HL-60/S4 (cell line): Measurements from ENCODE around the gene NXPH4.

Experiments
- in situ Hi-C: fragments of 300-500 bp; cut with MboI; formaldehyde crosslinking; loops from 2 replicates; pipeline ENCODE4 v1.14.3; 2022; ENCODE audit warnings: low sequenced_read_pairs

The NXPH4 gene

DNA sequence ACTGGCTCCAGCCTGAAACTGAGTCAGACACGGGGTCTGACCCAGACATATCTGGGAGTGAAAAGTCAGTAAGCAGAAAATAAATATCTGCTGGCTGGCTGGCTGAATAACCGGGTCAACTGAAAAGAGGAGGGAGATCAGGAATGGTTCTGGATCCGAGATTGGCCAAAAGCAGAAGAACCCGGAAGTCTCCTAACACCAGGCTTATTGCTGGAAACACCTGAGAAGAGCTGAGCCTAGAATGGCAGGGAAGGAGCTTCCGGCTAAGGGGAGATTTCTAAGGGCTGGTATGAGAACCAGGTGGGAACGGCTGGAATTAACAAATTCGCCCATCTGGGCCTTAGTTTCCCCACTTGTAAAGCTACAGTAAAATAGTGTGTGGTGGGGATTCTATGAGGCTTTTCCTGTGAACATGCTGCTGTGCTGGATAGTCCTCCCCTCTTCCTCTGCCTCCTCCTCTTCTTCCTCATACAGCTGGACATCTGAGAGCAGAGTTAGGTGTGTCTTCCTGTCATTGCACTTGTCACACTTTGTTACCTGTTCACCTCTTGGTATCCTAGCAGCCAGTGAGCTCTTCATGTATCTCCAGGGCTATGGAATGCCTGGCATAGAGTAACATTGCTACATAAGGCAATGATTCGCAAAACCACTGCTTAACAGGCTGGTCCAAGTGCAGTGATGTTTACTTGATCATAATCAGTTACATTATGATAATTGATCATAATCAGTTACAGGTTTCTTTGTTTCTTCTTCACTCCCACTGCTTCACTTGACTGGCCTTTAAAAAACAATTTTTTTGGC, 10.9 kb downstream of the NXPH4 start:
- in situ Hi-C loops, result no loop called here

DNA sequence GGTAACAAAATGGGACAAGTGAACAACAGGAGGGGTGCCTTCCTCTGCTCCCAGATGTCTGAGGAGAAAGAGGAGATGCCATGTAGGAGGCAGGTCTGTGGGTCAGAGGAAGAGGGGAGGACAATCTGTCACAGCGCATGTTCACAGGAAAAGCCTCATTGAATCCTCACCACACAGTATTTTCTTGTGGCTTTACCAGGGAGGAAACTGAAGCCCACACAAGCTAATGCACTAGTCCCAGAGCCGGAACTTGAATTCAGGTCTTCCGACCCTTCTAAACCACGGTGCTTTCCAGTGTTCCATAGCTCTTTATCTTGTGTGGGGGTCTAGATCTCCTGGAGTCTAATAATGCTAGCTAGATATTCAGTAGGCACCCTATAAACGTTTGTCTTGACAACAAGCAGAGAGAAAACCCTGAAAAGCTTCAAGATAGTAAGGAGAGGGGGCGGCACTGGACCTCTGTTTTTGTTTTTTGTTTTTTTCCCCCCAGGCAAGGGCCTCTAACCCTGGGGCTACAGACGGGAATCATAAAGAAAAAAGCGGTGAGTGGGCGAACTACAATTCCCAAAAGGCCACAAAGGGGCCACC, 12.5 kb downstream of the NXPH4 start:
- in situ Hi-C loops, result no loop called here

DNA sequence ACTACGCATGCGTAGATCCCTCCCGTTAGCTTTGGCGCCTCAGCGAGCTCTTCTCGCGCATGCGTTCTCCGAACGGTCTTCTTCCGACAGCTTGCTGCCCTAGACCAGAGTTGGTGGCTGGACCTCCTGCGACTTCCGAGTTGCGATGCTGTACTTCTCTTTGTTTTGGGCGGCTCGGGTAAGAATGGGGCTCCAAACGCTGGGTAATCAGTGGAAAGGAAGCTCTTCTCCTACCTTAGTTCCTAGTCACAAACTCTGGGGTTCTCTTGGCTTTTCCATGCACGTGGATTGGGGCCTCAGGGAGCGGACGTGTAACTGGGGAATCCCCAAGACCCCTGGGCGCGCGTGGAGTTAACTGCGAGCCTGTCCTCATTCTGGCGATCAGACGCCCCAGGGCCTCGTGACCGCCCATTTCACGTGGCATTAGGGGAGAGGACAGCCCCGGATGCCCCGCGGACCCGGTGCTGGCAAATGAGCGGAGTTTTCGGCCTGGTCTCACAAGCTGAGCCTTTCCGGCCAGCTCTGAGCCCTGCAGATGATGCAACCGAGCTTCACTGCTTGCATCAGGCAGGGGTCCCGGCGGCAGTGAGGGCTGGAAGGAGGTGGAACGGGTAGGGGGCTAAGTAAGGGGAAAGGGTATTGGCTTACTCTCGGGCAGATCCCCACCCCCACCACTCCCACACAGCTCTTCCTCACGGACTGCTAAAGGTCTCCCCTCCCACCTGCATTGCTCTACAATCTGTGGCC, 13.2 kb downstream of the NXPH4 start, which contains the start of gene SHMT2:
Gene SHMT2 (plus strand): TSS at position 78 of the 747 bp plus-strand sequence. CDS start 68 bp downstream, at position 146.
- in situ Hi-C loops, result no loop called here

DNA sequence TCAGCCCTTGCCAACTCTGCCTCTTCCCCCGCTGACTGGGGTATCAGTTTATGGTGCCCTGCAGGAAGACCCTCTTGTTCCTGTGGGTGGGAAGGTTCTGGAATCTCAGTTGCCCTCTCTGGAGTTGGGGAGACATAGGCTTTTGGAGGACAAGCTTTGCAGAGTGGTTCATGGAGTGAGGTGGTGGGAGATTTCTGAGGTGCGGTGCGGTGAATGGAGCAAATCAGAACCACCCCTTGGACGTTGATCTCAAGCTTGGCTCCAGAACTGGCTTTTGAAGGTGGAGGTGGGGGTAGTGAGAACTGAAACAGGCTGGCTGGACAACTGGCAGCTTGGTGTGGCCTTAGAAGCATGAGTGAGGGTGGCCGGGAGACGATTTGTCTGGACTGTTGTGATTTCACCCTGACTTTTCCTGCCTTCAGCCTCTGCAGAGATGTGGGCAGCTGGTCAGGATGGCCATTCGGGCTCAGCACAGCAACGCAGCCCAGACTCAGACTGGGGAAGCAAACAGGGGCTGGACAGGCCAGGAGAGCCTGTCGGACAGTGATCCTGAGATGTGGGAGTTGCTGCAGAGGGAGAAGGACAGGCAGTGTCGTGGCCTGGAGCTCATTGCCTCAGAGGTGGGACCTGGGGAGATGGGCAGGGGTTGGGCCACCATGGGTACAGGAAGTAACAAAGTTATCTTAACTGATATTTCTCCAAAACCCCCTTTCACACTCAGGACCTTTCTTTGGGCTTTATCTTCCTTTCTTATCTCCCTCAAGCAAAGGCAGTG, 14.0 kb downstream of the NXPH4 start:
- in situ Hi-C loops, result no loop called here

DNA sequence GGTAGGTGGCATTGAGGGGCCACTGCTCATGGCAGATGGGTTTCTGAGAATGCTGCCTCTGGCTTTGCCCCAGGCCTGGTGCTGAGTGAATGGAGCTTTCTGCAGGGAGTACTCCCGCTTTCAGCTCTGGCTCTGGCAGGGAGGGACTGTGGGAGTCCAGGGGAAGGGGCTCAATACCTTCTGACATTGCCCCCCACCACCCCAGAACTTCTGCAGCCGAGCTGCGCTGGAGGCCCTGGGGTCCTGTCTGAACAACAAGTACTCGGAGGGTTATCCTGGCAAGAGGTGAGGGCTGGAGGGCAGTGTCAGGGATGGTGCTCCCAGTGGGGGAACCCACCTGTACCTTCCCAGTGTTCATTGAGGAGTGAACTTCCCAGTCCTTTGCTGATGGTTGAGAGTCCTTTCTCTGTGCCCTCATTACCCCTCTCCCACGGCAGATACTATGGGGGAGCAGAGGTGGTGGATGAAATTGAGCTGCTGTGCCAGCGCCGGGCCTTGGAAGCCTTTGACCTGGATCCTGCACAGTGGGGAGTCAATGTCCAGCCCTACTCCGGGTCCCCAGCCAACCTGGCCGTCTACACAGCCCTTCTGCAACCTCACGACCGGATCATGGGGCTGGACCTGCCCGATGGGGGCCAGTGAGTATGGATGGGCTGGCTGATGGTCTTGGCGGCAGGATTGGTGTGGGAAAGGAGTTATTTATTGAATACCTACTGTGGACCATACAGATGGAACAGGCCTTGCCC, 14.9 kb downstream of the NXPH4 start:
- in situ Hi-C loops, result no loop called here

DNA sequence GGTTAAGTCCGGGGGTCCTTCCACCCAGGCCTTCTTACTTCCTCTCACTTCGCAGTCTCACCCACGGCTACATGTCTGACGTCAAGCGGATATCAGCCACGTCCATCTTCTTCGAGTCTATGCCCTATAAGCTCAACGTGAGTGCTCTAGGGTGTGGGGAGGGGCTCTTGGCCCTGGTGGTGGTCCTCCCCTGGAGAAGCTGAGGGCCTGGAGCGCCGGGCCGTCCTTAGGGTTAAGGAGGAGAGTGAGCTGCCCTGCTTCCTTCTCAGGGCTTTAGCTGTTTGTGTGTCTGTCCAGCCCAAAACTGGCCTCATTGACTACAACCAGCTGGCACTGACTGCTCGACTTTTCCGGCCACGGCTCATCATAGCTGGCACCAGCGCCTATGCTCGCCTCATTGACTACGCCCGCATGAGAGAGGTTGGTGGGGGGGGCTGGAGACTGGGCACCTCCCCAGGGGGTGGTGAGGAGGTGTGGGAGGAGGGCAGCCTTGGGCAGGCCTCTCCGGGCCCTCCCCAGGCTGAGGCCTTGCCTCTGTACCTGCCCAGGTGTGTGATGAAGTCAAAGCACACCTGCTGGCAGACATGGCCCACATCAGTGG, 15.7 kb downstream of the NXPH4 start:
- in situ Hi-C loops, result no loop called here

DNA sequence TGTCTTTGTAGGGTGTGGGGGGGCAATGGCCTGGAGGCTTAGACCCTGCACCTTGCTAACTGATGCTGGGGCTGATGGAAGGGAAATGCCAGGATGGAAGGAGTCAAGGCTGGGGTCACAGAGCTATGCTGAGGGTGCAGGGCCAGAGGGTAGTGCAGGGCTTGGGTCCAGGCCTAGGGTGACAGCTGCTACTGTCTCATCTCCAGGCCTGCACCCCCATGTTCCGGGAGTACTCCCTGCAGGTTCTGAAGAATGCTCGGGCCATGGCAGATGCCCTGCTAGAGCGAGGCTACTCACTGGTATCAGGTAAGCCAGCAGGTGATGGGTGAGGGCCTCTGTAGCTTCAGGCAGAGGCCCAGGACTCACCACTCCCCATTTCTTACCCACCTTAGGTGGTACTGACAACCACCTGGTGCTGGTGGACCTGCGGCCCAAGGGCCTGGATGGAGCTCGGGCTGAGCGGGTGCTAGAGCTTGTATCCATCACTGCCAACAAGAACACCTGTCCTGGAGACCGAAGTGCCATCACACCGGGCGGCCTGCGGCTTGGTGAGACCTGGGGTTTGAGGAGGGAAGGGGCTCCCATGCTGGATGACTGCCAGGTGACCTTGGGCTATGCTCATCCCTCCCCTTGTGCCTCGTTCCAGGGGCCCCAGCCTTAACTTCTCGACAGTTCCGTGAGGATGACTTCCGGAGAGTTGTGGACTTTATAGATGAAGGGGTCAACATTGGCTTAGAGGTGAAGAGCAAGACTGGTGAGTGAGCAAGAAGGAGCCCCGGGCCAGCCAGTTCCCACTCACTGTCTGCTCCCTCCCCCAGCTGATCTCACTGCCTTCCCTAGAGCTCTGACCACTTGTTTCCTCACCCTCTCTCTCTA, 17.0 kb downstream of the NXPH4 start:
- in situ Hi-C loops, result no loop called here

DNA sequence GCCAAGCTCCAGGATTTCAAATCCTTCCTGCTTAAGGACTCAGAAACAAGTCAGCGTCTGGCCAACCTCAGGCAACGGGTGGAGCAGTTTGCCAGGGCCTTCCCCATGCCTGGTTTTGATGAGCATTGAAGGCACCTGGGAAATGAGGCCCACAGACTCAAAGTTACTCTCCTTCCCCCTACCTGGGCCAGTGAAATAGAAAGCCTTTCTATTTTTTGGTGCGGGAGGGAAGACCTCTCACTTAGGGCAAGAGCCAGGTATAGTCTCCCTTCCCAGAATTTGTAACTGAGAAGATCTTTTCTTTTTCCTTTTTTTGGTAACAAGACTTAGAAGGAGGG, 17.6 kb downstream of the NXPH4 start:
- in situ Hi-C loops, result no loop called here

DNA sequence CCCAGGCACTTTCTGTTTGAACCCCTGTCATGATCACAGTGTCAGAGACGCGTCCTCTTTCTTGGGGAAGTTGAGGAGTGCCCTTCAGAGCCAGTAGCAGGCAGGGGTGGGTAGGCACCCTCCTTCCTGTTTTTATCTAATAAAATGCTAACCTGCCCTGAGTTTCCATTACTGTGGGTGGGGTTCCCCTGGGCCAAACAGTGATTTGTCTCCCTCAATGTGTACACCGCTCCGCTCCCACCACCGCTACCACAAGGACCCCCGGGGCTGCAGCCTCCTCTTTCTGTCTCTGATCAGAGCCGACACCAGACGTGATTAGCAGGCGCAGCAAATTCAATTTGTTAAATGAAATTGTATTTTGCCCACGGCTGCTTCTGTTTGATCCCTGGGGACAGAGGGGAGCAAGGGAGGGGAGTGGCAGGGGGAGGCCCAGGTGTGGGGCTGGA, 18.0 kb downstream of the NXPH4 start:
- in situ Hi-C loops, result no loop called here

DNA sequence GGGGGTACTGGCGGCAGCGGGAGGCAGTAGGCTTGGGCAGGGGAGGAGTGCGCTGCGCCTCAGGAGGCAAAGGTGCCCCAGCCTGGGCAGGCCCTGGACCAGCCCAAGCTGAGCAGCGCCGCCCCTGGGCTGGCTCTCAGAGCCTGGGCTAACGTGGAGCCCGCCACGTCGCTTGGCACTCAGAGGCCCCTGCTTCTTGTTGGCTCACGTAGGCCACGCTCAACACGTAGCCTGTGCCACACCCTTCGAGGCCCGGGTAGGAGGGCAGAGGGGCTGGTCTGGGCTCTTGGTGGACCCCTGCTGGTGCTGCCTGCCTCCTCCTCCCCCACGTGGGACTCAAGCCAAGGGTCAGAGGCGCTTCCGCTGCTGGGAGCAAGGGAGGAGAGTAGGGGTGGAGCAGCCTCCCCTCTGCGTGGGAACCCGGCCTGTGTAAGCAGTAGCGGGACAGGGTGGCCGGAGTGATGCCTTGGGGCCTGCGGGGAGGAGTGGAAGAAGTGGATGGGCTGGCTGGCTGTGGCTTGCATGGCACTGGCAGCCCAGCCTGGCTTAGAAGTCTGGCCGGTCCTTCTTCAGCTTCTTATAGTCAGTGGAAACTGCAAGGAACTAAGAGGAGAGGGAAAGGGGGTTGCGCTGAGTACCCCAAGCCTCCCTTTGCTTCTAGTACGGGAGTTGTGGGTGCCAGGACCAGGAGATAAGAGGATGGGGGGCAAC, 18.6 kb downstream of the NXPH4 start:
- in situ Hi-C loops, result no loop called here

DNA sequence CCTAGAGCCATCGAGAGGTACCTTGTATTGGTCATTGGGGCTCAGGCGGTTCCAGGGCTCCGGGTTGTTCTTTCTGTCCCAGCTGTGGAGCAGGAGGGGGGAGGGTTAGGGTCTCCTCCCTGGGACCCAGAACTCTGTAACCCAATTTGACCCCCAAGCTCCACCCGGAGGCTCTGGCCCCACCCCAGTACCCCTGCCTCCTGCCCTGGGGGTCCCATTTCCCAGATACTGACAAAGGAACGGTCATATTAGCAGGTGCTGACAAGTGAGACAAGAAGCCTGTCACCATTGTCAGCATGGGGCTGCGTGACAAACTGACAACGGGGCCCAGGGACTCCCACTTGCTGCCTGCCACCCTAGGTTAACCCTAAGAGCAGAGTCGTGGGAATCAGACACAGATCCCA, 19.1 kb downstream of the NXPH4 start:
- in situ Hi-C loops, result no loop called here

DNA sequence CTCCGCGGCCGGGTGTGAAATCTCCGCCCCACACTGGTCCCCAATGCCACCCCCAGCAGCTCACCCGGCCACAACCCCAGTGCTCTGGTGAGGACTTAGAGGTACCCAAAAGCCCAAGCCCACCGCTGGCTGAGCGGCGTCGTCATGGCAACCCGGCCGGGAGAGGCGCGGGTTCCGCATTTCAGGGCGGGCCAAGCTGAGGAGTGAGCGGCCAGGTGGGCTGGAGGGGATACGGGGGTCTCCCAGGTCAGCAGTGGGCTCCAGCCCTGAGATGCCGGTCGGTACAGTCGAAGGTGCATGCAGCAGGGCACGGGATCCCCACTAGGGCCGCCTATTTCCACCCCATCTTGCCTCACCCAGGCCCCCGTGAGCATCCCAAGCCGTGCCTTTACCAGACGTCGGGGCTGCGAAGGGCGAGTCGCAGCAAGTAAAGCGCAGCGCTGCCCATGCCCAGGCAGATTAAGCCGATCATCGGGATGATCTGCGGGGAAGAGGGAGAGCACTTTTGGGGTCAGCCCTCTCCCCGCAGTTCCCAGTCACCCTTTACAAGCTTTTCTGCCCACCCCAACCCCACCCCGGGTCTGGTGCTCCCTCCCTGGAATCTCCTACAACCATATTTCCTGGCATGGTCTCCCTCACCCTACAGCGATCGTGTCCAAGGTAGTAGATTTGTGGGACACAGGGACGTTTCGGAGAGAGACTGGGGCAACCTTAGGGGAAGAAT, 19.8 kb downstream of the NXPH4 start:
- in situ Hi-C loops, result no loop called here

DNA sequence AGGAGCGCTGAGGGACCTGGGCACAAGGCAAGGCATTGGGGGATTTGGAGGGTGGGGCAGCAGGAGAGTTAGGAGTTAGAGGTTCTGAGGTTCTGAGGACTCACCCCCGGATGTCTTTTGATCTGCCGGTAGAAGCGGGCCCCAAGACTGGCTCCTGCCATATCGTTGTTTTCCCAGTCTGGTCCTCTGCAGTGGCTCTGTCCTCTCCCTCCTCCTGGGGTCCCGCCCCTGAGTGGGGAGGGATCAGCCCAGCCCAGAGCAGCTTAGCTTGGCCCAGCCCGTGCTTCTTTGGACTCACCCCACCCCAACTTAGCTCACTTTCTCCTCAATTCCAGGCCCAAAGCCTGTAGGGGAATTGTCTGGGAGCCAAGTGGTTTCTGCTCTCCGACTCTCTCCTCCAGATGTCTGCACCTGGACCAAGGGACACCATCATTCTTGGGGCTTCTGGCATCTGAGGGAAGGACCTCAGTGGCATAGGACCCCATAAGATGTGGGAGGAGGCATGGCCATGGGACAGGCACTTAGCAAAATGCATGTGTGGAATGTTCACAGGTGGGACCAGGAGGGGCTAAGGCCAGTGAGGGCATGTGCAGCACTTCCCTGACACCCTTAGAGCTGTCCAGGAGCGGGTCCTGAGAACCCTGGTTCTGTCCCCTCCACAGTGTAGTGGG, 20.5 kb downstream of the NXPH4 start:
- in situ Hi-C loops, result no loop called here

DNA sequence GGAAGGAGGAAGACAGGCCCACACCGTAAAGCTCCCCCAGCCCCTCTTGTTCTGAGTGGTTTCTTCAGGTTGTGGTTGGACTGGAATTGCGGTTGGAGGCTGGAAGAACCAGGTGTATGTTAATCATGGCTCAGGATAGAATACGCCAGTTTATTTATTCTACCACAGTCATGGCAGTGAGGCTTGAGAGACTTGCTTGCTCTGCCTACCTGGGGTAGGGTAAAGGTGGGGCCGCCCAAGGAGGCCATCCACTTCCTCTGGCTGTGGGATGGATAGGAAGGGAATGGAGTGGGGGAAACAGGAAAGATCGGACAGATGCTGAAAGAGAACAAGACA, 21.0 kb downstream of the NXPH4 start:
- in situ Hi-C loops, result no loop called here

DNA sequence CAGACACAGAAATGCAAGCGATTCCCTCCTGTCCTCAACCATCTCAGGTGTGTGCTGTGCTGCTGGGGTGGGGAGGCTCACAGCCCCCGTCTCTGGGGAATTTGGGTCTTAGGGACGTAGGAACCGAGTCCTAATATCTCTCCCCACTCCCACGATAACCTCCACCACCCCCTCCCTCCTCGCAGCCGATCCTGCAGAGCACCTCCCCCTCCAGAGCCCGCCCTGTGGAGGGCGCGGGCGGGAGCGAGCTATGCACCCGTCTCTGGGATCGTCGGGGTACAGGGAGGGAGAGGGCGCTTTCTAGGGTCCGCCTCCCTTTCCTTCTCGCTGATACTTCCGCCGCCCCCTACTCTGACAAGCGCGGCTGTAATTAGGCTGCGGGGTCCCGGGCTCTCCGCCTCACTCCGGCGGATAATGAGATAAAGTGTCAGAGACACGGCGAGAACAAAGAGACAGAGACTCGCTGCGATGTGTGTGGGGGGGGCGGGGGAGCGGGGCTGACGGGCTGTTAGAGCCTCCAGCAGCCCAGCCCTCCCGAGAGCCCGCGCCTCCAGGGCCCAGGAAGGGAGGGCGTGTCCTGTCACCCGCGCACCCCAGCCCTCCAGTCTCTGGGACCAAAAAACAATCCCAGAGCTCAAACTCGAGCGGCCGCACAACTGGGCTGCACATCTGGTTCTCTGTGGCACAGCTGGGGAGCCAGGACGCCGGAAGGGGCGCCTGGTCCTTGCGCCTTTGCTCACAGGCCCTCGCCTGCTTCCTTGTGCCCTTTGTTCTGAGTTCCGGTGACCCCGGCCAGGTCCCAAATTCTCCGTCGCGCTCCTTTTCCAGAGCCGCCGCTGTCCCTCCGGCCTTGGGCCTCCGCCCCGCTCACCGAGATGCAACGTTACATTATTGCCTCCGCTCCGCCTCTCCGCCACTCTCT, 21.6 kb downstream of the NXPH4 start:
- in situ Hi-C loops, result no loop called here

DNA sequence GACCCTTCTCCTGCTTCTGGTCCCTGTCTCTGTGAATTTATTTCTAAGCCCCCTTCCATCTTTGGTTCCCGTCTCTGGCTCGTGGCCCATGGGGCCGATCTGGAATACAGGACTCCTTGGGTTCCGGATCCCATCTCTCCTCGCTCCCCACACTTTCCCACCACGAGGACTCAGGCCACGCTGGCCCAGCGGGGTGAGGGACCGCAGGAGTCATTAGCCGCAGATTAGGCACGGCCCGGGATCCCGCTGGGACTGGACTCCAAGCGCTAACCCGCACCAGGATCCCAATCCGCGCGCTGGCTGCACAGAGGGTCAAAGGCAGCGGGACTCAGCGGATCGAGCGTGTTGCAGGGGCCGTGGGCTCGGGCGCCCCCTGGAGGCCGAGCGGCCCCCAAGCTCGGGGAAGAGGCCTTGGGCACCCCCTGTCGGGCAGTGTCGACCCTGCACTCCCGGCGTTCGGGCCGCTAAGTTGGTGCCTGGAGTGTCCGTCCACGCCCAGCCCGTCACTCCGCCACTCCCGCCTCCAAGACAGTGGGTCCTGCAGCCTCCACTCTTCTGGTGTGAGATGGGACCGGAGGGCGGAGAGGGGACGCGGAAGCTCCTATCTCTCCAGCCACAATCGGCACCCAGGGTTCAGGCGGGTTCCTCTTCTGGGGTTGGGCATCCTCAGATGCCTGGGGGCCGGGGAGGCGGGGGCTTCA, 22.4 kb downstream of the NXPH4 start:
- in situ Hi-C loops, result no loop called here
